Stimulated activated CD4-positive, alpha-beta T cell treated with anti-CD3 and anti-CD28 coated beads, Interleukin-1b, Interleukin-23, amount 100 ng/mL, for 24 hours (primary cell): ENCODE measurements around the gene MAN2B1.
A peak's percentile ranks its signal among the peaks of the same experiment; 100 is the strongest.
"Not testable (repeated sequence)": the region's sequence is repeated elsewhere in the genome, so short reads cannot be mapped to it uniquely, and the experiment has no call there.

Experiments
- DNase-seq, 4 experiments: peaks; one replicate each; pipeline ENCODE4 v3.0.0-alpha.2; 2020; ENCODE audit warnings: low read depth in 4 of 4, low spot score in 1 of 4

The MAN2B1 gene

DNA sequence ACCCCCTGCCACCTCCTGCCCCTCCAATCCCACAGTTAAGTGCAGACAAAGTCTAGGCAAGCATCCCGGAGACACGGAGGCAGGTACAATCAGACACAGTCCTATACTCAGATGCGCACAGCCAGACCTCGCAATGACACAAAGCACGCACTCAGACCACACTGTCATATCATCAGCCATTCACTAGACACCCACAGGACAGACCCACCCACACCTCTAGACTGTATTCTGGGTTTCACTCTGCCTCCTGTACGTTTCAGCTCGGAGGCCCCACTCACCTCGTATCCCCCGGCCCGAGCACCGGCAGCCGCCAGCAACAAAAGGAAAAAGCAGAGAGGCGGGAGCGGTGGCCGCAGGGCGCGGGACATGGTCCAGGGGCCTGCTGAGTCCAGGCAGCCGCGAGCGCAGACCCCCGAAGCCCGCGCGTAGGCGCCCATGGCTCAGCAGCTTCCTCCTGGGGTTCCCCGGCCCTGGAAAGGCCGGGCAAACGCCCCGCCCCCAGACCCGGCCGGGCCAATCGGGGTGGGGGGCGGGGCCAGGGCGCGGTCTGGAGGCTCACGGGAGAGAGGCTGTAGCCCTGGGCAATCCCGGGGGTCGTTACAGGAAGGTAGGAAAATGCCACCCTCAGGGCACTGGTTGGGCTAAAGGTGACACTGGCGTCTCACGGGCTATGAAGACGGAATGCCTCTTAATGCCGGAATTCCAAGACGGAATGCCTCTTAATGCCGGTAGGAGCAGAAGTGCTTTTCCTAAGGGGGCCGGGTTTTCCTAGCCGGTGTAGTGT is at the start of gene MAN2B1, which contains the start of gene WDR83:
MAN2B1 (minus strand) TSS at position 478 of the 784 bp plus-strand sequence; CDS start at position 437, 41 bp downstream.
WDR83 (plus strand) TSS at position 543 of the 784 bp plus-strand sequence. CDS start 2,984 bp downstream, outside the sequence.
- peak; percentile 65 to 78 (median 71) for DNase-seq

- no peak for DNase-seq
Observed at GRCh38 chr19:12715929-12716328, 49.4 kb upstream of the MAN2B1 start.

DNA sequence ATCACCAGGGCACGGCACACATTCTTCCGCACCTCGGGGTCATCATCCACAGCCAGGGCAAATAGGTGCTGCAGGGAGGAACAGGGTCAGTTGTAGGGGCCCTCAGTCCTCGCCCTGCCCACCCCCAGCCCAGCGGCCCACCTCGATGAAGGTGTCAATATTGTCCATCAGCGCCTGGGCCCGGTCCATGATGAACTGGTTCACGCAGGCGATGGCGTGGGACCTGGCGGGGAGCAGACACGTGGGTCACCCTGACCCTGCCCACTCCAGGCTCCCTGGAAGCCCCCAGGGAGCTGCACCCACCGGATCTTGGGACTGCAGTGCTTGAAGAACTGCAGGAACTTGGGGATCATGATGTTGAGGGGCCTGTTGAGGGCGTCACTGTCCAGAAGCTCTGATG is 48.6 kb upstream of the MAN2B1 start:
- DNase-seq, result no peak

- DNase-seq, result not testable (repeated sequence)
Observed at GRCh38 chr19:12713304-12713703, 46.8 kb upstream of the MAN2B1 start.

DNA sequence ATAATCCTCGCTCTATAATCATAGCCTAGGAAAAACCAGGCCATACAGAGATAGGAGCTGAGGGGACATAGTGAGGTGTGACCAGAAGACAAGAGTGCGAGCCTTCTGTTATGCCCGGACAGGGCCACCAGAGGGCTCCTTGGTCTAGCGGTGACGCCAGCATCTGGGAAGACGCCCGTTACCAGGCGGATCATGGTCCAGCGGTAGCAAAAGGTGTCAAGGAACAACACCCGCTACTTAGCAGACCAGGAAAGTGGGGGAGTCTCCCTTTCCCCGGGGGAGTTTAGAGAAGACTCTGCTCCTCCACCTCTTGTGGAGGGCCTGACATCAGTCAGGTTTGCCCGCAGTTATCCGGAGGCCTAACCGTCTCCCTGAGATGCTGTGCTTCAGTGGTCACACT is 45.5 kb upstream of the MAN2B1 start:
- not testable (repeated sequence) for DNase-seq

DNA sequence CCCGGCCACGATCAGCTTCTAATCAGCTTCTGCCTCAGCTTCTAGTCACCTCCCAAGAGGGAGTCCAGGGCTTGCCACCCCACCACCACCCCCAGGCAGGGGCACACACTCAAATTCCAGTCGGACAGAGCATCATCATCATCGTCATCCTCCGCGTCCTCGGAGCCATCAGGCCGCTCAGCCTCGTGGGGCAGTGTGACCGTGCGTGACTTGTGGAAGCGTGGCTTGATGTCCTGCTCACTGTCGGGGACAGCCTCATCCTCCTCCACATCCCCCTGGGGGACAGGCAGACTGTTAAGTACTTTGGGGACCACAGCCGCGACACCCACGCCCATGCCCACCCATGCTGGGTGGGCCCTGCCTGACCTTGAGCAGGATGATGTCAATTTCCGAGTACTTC is 44.6 kb upstream of the MAN2B1 start:
- no peak for DNase-seq

- no peak for DNase-seq
Observed at GRCh38 chr19:12708641-12709040, 42.1 kb upstream of the MAN2B1 start.

DNA sequence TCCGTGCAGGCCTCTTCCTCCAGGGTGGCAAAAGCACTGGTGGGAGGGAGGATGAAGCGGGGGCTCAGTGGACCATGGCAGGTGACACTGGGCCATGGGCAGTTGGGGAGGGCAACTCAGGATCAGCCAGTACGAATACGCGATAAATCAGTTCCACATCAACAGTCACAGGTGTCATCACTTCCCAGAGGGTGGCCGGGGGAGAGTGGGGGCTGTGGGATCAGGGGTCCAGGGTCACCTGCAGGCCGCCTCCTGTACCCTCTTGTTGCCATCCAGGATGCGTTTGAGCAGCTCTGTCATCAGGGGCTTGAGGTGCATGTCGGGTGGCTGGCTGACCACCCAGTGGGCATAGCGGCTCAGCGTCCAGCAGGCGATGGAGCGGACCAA is 39.8 kb upstream of the MAN2B1 start:
- no peak for DNase-seq

DNA sequence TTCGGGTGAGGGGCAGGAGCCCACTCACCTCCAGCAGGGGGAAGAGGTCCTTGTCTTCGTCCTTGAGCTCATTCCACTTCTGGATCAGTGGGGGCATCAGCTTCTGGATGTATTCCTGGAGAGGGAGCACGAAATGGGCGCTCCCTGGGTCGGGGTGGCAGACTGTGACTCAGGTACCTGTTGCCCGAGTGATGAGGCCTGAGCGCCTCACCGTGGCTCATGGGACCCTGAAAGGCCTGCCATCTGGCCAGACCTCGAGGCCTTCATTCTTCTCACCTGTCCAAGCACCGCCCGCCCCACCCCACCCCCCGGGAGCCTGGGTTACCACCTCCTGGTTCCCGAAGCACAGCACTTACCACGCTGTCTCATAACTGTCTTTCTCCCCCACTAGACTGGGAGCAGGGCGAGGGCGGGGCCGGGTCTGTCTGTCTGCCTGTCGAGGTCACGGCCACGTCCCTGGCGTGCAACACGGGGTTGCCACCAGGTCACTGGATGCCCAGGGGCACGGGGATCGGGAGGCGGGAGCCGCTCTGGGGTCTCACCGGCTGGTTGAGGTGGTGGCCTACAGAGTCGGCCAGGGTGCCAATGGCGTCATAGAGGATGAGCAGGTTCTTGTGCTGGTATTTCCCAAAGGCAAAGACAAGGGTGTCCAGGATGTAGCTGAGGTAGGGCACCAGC is 39.3 kb upstream of the MAN2B1 start:
- no peak for DNase-seq

DNA sequence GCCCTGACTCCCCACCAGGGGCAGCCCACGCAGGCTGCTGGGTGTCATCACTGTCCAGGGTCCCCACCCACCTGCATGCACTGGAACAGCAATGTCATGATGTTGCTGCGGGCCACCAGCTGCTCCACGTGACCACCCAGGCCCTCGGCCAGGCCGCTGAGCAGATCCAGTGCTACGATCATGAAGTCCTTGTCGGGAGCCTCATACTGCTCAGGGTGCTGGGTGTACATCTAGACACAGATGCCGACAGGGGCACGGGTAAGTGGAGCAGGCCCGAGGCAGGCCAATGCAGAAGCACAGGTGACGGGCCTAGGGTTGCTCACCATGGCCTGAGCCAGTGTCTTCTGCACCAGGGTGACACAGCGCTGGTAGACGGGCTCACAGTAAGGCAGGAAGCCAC is 38.6 kb upstream of the MAN2B1 start:
- no peak for DNase-seq

- no peak for DNase-seq
Observed at GRCh38 chr19:12703046-12703445, 36.5 kb upstream of the MAN2B1 start.

DNA sequence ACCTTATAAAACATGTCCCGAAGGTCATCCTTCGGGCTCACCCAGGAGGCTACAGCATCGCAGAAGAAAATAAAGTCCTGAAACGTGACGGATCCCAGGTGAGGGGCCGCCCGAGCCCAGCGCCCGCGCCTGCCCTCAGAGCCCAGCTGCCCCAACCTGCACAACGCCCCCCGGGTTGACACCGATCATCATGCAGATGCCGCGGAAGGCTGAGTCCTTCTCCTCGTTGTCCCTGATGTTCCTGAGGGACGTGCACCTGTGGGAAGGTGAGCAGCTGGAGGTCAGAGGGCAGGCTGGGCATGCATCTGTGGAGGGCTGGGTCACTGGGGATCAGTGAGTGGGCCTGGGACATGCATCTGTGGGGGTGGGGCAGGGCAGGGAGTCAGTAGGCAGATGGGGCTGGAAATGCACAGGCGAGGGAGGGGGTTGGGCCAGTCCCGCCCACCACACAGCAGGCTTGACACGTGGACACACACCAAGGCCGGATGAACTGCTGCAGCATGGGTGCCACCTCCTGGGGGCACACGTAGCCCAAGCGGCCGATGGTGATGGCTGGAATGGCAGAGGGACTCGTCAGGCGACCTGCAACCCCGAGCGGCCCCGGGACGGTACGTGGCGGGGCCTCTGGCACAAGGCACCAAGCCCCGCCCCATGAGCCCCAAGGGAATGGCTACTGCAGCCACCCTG is 35.2 kb upstream of the MAN2B1 start:
- no peak for DNase-seq

DNA sequence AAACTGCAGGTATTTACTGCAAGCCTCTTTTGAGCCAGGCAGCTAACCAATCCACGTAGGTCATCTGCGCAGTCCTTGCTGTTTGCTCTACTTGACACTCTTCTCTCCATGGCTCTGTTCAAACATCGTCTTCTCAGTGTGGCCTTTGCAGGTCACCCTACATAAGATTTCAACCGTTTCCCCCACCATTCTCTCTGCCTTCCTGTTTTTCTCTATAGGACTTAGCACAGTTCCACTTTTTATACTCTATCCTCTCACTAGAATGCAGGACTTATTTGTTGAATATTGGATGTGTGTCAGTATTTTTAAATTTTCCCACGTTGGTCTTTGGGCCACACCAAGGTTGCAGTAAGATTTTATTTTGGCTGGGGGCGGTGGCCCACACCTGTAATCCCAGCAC is 31.6 kb upstream of the MAN2B1 start:
- no peak for DNase-seq

- DNase-seq, result not testable (repeated sequence)
Observed at GRCh38 chr19:12697425-12697824, 30.9 kb upstream of the MAN2B1 start.

DNA sequence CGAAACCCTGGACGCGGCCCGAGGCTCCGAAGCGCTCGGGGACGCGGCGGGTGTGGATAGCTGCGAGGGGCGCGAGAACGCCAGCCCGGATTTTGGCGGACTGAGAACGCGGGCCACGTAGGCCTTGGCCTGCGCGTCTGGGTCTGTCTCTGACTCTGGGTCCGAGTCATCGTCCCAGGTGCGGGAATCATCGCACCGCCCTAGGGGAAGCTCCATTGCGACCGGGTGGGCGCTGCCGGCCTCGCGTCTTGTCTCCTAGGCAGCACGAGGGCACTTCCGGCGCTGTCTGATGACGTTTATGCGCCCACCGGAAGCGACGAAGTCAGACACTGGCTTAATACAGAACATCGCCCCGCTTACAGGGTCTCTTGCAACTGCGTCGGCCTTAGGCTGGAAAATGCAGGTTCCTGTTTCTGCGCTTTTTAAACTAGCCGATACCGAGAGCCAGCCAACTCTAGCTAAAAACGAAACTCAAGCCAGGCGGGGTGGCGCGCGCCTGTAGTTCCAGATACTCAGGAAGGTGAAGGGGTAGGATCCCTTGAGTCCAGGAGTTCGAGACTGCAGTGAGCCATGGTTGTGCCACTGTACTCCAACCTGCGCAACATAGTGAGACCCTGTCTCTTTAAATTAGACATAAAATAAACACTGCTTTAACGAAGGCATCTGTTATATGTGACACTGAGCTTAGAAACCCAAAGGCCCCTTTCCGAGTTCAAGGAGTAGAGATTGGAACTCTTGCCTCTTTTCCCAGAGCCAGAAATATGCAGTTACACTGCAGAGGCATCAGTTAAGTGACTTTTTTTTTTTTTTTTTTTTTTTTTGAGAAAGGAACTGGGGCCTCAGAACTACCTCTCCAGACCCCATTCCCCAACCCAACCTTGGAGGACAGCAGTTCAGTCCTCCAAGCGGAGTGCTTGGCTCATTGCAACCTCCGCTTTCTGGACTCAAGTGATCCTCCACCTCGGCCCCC is 30.1 kb upstream of the MAN2B1 start, which contains the start of gene FBXW9:
FBXW9 (minus strand) TSS at position 266 of the 970 bp plus-strand sequence; CDS start at position 216, 50 bp downstream.
- peak; percentile 94 to 98 (median 97) for DNase-seq

DNA sequence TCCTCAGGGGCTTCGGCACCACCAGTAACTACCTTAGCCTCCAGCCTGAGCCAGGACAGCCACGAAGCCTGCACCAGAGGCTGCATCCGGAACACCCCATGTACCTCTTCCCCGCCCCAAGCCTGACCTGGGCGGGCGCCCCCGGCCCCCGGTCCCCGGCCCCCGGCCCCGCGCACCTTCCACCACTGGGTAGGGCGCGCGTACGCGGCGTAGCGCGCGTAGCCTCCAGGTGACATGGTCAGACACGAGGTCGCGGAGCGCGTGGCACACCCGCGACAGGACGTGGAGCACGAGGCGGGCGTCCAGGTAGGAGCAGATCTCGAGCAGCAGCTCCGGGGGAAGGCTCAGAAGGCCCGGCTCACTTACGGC is 29.4 kb upstream of the MAN2B1 start:
- DNase-seq, result no peak

- no peak for DNase-seq
Observed at GRCh38 chr19:12695514-12695913, 29.0 kb upstream of the MAN2B1 start.

DNA sequence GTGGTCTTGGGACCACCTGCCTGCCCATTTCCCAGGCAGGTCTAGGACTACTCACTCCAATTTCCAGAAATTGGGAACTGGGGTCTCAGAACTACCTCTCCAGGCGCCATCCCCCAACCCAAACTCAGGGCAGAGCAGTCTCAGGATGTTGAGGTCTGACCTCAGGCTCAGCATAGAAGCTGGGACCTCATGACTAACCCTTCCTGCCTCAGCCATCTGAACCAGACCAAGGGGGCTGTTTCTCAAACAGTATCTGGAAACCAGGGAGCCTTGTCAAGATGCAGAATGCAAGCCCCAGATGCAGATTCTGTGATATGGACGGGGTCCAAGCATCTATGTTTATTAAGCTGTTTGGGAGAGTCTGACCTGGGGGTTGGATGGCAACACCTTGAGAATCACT is 28.6 kb upstream of the MAN2B1 start:
- no peak for DNase-seq

- no peak for DNase-seq
Observed at GRCh38 chr19:12694641-12695040, 28.1 kb upstream of the MAN2B1 start.

DNA sequence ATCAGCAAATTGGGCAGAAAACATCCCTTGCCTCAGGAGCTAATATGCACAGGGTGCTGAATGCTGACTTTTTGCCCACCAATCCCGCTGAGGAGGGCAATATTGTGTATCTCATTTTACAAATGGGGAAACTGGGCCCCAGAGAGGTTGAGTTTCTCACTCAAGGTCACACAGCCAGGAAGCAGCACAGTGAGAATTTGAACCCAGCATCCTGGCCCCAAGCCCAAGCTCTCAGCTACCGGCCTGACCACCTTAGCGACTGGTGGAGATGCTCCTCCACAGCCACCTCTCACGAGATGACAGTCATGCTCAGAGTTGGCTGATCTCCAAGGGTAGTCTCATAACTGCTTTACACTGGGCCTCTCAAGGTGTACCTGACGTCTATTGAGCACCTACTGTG is 26.4 kb upstream of the MAN2B1 start:
- DNase-seq, result no peak
